Lung (tissue), 12 donors: ENCODE measurements around the gene CDKN2C. TPM values are rescaled to one million over a fixed set of nuclear protein-coding genes. Genes with fewer than 3 reads are reported as not detected.

ENCODE experiments used
- ATAC-seq: fragments of 200-7000 bp; cut with Tn5 transposase; one replicate; pipeline ENCODE4 v1.9.1; 2020; ENCODE audit warnings: moderate number of reproducible peaks; ENCODE audit not compliant: insufficient read depth, low FRiP score
- DNase-seq, 3 donors: peaks; one replicate each; pipeline ENCODE4 v3.0.0-alpha.2; 2013 to 2017
- H3K27ac ChIP-seq, 2 donors: one replicate each; pipeline ENCODE4 v1.5.1; 2013; ENCODE audit warnings: mild to moderate bottlenecking in 2 of 2, moderate library complexity in 2 of 2, control low read depth in 1 of 2, inconsistent platforms in 1 of 2, low read depth in 1 of 2, low read length in 1 of 2
- H3K27me3 ChIP-seq, 3 donors: one replicate each; pipeline ENCODE4 v1.5.1; 2013; ENCODE audit warnings: low read length in 2 of 3; ENCODE audit not compliant: control insufficient read depth in 3 of 3, insufficient read depth in 3 of 3
- H3K36me3 ChIP-seq, 4 donors: one replicate each; pipeline ENCODE4 v1.5.1; 2013; ENCODE audit warnings: low read length in 4 of 4, mild to moderate bottlenecking in 1 of 4, moderate library complexity in 1 of 4; ENCODE audit not compliant: control insufficient read depth in 4 of 4, insufficient read depth in 4 of 4
- H3K4me1 ChIP-seq, 5 donors: one replicate each; pipeline ENCODE4 v1.5.1; 2013; ENCODE audit warnings: low read length in 5 of 5, mild to moderate bottlenecking in 2 of 5, moderate library complexity in 1 of 5; ENCODE audit not compliant: control insufficient read depth in 5 of 5, insufficient read depth in 5 of 5
- H3K4me3 ChIP-seq: one replicate; pipeline ENCODE4 v1.5.1; 2013; ENCODE audit warnings: mild to moderate bottlenecking, control low read depth, moderate library complexity
- H3K9ac ChIP-seq, 2 donors: one replicate each; pipeline ENCODE4 v1.5.1; 2013; ENCODE audit warnings: low read length in 2 of 2, control low read depth in 1 of 2; ENCODE audit not compliant: insufficient read depth in 1 of 2
- H3K9me3 ChIP-seq, 4 donors: one replicate each; pipeline ENCODE4 v1.5.1; 2013; ENCODE audit warnings: low read length in 3 of 4, mild to moderate bottlenecking in 1 of 4, moderate library complexity in 1 of 4; ENCODE audit not compliant: control insufficient read depth in 4 of 4, insufficient read depth in 3 of 4
- CTCF ChIP-seq: IDR thresholded peaks from 2 replicates; pipeline ENCODE4 v1.5.1; 2012; ENCODE audit warnings: mild to moderate bottlenecking; ENCODE audit errors: control extremely low read depth, extremely low read depth
- WGBS, 2 donors: extraction: QIAGEN DNeasy Blood & Tissue Kit; methylation state at CpG; one replicate each; pipeline ENCODE4 v1.1.7; 2013; 5-methylcytosine and 5-hydroxymethylcytosine counted together
- polyA plus RNA-seq, 2 donors: library from polyadenylated mRNA; stranded (reverse); fragments of 200-250 nt; gene quantifications; one replicate each; pipeline ENCODE4 v1.2.1, GENCODE V29; 2013
- total RNA-seq, 2 donors: library from RNA; depleted of rRNA in 1 of 2; stranded (reverse); fragments of >200 nt in 1 of 2; gene quantifications; one replicate each; pipeline ENCODE4 v1.2.1, GENCODE V29; 2014 to 2021
- donor health status: control.
- donor health status: control.
- donor health status: Bipolar disorder and iron deficiency.
- donor health status: healthy.
- donor health status: DM: yes; HTN: yes; CAD: no.

The CDKN2C gene
- total and polyA plus RNA-seq, 4 donors, result 5.7 to 8.9 (median 7.6) TPM

GRCh38 chr1:50981741-50982140 lies 11.7 kb downstream of the CDKN2C start:
- Histone ChIP-seq H3K9me3 (no peaks in the 10 kb centered on the region), H3K27ac (no peak overlapping the region), H3K9ac (no peak overlapping the region), H3K4me3 (no peak overlapping the region), H3K36me3 (no peaks in the 10 kb centered on the region), H3K27me3 (peaks cover 0 to 82% (median 65%) of the 10 kb centered on the region in 3 donors), H3K4me1 (peaks cover 0 to 14% (median 0%) of the 10 kb centered on the region in 5 donors)
- no peak for TF ChIP-seq CTCF
- DNase-seq, result no peak
- no peak for ATAC-seq
- 90 to 100% methylated on average over 1 of the region's 1 CpG for WGBS, 2 donors

- peaks cover 0 to 75% (median 67%) of the 10 kb centered on the region in 3 donors for H3K27me3 ChIP-seq
- ATAC-seq (no peak), DNase-seq (no peak)
- no peaks in the 10 kb centered on the region for H3K36me3 ChIP-seq
- H3K4me3 ChIP-seq, result no peak overlapping the region
- H3K4me1 ChIP-seq, result peaks cover 0 to 6% (median 0%) of the 10 kb centered on the region in 5 donors
- WGBS, 2 donors, result 85 to 93% methylated on average over 3 of the region's 3 CpGs
- no peak overlapping the region for H3K27ac ChIP-seq
- no peaks in the 10 kb centered on the region for H3K9me3 ChIP-seq
- H3K9ac ChIP-seq, result no peak overlapping the region
- no peak for TF ChIP-seq CTCF
Observed at GRCh38 chr1:50982611-50983010, 12.6 kb downstream of the CDKN2C start.

GRCh38 chr1:50983219-50983802 lies 13.3 kb downstream of the CDKN2C start:
- Histone ChIP-seq H3K4me1 (peaks cover 0 to 3% (median 0%) of the 10 kb centered on the region in 5 donors), H3K4me3 (no peak overlapping the region), H3K27ac (no peak overlapping the region), H3K27me3 (peaks cover 0 to 72% (median 65%) of the 10 kb centered on the region in 3 donors), H3K36me3 (no peaks in the 10 kb centered on the region), H3K9me3 (no peaks in the 10 kb centered on the region), H3K9ac (no peak overlapping the region)
- DNase-seq (no peak), ATAC-seq (no peak)
- TF ChIP-seq CTCF, result no peak
- WGBS, 2 donors, result 48 to 55% methylated on average over 2 of the region's 2 CpGs

GRCh38 chr1:50985094-50985493 lies 15.0 kb downstream of the CDKN2C start:
- Histone ChIP-seq H3K36me3 (no peaks in the 10 kb centered on the region), H3K4me1 (no peaks in the 10 kb centered on the region), H3K9me3 (no peaks in the 10 kb centered on the region), H3K4me3 (no peak overlapping the region), H3K9ac (no peak overlapping the region), H3K27ac (no peak overlapping the region), H3K27me3 (peaks cover 0 to 54% (median 47%) of the 10 kb centered on the region in 3 donors)
- WGBS, 2 donors, result 40 to 53% methylated on average over 1 of the region's 1 CpG
- DNase-seq, result no peak
- no peak for TF ChIP-seq CTCF
- ATAC-seq, result no peak
